DND-41 (cell line): ENCODE results near the gene KPRP.

Experiments used
- CTCF ChIP-seq: IDR thresholded peaks from 2 replicates; pipeline ENCODE4 v1.5.1; 2012; ENCODE audit warnings: borderline replicate concordance, low read length, moderate library complexity, mild to moderate bottlenecking; ENCODE audit not compliant: poor library complexity, severe bottlenecking; ENCODE audit errors: extremely low read depth
- EZH2 ChIP-seq: IDR thresholded peaks from 3 replicates; pipeline ENCODE4 v1.6.1; 2012; ENCODE audit warnings: borderline replicate concordance, low read depth, mild to moderate bottlenecking, moderate library complexity, low read length, inconsistent platforms; ENCODE audit not compliant: severe bottlenecking

- TF ChIP-seq CTCF (peak; percentile 47), EZH2 (no peak)
Measured at GRCh38 chr1:152735648-152736047, 22.2 kb upstream of the KPRP start.
